ENCODE results near the gene SRMS.
"Not testable (repeated sequence)": the region's sequence is repeated elsewhere in the genome, so short reads cannot be mapped to it uniquely, and the experiment has no call there.

Gene SRMS

DNA sequence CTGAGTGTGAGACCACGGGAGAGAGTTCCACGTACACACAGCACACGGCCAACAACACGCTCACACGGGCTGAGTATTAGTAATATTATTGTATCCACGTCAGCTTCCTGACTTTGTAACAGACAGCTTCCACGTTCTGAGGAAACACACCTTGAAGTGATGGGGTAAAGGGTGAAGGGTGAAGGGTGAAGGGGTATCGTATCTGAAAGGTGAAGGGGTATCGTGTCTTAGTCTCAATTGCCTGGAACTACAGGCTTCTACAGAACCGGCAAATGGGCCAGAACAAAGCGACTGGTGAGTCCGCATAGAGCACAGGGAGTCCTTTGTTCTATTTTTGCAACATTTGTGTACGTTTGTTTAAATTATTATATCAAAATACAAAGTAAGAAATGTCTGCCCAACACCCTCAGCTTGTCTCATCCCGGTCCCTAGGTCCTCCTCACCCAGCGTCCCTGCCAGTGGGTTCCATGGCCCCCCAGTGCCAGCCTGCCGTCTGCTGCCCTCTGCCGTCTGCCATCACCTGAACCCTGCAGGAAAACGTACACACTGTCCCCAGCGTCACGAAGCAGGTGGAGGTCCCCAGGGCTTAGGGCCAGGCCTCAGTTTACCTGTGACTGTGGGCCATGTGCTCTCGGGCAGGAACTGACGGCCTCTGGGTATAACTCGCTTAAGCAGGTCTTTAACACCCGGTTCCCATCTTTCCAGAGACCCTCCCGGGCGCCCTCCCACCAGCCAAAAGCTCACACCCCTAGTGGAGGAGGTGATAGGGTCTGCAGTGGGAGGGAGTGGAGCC lies 30.9 kb upstream of the SRMS start:
- DNase-seq = no peak

DNA sequence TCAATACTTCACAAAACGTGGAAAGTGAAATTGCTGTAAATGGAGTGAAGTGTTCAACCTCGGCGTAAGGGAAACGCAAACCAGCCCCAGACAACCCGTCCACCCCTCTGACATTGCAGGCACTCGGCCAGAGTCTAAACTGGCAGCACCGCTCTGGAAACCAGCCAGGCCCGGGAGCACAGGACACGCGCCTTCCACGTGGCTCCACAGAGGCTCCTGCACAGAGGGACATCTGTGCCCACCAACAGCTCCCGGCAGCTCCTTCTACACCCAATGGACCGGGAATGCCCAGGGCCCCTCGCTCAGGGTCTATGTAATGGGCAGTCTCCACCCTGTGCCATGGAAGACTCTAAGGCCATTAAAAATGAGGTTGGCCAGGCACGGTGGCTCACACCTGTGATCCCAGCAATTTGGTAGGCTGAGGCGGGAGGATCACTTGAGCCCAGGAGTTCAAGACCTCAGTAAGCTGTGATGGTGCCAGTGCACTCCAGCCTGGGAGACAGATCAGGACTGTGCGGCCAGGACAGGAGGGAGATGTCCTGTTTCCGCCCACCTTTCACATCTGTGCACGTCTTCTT lies 29.9 kb upstream of the SRMS start:
- DNase-seq = no peak

DNA sequence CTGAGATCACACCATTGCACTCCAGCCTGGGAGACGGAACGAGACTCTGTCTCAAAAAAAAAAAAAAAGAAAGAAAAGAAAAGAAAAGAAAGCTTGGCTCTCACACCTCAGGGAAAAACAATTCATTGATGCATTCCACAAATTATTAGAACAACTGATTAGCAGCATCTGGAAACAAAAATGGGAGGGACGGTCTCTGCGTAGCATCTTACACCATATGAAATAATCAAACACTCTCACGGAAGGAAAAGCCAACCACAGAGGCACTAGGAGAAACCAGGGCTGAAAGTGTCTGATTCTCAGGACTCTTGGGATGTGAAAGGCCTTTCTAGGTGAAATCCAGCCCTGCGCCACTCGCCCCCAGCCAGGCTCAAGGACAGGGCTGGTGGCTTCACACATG lies 28.8 kb upstream of the SRMS start:
- DNase-seq = no peak

DNA sequence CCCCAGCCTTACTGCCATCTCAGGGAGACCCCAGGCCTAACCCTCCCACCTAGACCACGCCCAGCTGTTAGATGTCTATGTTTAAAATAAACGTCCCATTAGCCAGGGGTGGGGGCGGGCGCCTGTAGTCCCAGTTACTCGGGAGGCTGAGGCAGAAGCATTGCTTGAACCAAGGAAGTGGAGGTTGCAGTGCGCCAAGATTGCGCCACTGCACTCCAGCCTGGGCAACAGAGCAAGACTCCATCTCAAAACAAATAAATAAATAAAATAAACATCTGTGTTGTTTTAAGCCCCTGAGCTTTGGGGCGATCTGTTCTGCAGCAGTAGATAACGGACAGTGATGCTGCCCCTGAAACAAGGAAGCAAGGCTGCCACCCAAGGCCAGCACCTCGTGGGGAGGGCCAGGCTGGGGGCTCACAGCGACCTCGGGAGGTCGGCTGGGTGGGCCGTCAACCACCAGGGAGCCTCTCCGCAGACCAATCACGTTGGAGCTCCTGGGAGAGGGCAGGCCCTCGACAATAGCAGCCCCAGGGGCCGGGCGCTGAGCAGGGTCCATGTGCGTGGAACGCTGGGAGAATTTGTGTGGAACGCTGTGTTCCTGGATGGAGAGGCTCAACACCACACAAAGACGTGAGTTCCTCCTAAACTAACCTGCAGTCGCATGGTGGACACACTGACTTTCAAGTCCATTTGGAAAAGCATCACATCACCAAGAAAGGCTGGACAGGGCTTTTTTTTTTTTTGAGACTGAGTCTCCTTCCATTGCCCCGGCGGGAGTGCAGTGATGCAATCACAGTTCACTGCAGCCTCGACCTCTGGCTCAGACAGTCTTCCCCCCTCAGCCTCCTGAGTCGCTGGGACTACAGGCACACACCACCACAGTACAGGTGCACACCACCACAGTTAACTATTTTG lies 27.5 kb upstream of the SRMS start:
- no peak for DNase-seq

DNA sequence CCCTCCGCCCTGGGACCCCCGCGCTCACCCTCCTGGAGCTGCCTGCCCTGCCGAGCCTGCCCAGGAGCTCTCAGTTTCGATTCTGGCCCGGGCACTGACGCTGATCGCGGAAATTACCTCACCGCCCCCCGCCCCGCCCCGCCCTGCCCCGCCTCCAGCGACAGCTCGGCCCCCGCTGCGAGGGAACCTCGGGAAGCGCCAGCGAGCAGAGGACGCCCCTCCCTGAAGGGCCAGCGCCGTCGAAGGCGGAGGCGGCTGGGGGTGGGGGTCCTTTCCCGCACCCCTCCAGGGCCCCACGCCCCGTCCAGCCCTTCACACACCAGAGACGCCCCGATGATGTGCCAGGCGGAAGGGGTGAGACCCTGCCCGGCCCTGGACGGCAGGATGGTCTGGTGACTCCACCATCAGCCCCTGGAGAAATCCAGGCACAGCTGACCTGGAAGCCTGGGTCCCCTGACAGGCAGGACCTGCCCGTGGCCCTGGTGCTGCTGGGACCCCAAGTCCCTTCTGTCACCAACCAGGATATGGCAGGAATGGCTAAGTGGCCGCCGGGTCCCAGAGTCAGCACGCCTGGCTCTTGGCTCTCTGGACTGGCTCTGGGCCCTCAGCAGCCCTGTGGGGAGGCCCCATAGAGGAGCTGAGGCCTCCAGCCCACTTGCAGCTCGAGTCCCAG lies 26.7 kb upstream of the SRMS start, which contains the start of gene HELZ2:
Gene HELZ2, minus strand, starts transcription at position 84 of the 673 bp plus-strand sequence. CDS start 1,854 bp downstream, outside the sequence.
- DNase-seq = no peak

DNA sequence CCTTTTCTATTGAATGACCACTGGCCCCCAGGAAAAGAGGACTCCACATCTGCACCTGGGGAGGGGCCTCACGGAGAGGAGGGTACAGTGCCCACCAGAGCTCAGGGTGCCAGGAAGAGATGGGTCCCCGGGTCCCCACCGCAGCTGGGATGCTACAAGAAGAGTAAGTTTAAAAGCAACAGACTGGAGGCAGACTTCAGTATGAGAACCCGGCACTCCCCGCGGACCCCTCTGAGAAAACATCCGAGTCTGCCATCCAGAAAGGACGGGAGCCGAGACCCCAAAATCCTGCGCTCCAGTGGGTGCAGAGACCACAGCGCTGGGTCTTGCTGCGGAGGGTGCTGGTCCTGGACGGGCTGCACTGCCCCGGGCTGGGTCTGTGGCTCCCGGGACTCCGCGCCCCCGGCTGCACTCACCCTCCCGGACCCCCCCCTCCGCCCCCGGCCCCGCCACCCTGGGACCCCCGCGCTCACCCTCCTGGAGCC lies 26.1 kb upstream of the SRMS start:
- no peak for DNase-seq

DNA sequence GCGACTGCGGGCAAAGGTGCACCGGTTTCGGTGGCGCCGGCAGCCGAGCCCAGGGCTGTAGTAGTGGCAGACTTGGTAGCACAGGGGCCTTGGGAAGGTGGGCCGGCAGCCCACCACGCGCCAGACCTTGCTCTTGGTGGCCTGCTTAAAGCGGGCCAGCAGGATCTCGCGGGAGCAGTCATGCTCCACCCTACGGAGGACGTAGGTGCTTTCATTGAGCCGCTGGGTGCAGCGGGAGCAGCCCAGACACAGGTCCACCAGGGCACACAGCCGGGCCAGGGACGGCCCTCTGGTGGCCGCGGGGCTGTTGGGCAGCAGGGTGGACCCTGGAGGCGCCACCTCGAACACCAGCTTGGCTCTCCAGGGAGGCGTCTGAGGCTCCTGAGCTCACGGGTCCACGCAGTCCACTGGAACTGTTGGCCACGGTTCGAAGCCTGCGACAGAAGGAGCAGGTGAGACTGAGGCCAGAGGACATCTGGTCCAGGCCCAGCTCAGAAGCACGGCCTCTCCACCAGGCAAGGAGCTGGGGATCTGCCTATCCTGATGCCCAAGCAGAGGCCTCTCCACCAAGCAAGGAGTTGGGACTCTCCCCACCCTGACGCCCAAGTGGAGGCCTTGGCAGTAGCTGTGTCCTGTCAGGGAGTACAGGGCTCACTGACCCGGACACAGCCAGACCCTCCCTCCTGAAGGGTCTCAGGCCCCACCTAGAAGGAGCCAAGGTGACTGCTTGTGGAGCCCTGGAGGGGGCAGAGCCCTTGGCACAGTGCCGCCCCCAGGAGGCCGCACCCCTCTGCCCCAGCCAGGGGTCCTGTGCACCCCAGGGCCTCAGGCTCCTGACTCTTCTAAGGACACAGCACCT lies 25.5 kb upstream of the SRMS start:
- no peak for DNase-seq

DNA sequence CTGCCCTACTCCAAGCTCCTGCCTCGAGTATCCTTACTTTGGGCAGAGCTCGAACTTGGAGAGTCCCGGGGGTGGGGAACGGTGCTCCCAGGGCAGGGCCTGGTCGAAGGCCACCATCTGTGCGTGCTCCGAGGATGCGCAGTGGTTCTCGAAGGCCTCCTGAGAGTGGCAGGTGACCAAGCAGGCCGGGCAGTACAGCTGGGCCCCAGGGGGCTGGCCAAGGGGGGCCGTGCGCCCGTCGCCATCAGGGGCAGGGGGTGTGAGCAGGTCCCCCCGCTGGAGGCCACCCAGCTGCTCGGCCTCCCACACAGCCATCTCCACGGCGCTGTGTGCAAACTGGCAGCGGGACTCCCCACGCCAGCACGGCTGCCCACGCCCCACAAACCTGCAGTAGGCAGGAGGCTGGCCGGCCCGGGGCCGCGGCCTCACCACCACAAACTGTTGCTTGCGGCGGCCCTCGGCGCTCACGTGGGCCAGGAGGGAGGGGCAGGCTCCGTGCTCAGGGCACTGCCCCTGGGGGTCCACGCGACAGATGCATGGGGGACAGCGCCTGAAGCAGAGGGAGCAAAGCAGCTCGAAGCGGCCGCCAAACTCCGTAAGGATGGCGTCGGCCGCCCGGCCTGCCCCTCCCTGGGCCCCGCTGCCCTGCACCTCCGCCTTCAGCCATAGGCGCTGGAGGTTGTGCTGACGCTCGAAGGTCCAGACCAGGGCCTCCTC lies 24.7 kb upstream of the SRMS start:
- no peak for DNase-seq

DNA sequence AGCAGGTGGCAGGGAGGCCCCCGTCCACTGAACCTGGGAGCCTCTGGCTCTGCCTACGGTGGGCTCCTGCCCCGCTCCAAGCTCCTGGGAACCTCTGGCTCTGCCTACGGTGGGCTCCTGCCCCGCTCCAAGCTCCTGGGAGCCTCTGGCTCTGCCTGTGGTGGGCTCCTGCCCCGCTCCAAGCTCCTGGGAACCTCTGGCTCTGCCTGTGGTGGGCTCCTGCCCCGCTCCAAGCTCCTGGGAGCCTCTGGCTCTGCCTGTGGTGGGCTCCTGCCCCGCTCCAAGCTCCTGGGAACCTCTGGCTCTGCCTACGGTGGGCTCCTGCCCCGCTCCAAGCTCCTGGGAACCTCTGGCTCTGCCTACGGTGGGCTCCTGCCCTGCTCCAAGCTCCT lies 23.5 kb upstream of the SRMS start:
- DNase-seq = not testable (repeated sequence)

DNA sequence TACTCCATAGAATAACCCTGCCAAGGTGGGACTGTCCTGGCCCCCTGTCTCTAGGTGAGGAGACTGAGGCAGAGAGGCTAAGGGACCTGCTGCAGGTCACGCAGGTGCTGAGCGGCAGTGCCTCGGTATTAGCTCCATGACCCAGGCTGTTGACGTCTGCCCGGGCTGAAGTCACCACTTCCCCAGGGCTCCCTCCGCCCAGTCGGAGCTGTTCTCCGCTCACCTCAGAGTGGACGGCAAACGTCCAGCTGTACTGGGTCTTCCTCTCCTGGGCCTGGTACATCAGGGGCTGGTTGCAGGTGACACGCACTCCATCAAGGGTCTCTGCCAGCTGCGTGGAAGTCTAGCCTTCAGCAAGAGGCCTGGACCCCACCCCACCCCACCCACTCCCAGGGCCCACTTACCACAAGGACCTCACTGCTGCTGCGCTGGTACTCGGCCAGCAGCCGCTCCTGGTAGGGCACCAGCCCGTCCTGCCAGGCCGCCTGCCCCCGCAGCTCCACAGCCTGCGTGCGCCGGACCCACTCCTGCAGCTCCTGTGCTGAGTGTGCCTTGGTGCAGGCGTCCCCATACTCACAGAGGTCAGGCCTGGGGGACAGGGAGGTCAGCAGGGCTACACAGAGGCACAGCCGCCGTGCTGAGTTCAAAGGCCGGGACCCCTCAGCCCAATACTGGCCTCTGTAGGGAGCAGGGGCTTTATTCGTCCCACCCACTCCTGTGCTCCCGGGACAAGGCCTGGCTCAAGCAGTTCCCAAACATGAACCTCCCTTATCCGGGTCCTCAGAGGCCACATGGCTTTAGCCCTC lies 22.9 kb upstream of the SRMS start:
- DNase-seq = no peak

DNA sequence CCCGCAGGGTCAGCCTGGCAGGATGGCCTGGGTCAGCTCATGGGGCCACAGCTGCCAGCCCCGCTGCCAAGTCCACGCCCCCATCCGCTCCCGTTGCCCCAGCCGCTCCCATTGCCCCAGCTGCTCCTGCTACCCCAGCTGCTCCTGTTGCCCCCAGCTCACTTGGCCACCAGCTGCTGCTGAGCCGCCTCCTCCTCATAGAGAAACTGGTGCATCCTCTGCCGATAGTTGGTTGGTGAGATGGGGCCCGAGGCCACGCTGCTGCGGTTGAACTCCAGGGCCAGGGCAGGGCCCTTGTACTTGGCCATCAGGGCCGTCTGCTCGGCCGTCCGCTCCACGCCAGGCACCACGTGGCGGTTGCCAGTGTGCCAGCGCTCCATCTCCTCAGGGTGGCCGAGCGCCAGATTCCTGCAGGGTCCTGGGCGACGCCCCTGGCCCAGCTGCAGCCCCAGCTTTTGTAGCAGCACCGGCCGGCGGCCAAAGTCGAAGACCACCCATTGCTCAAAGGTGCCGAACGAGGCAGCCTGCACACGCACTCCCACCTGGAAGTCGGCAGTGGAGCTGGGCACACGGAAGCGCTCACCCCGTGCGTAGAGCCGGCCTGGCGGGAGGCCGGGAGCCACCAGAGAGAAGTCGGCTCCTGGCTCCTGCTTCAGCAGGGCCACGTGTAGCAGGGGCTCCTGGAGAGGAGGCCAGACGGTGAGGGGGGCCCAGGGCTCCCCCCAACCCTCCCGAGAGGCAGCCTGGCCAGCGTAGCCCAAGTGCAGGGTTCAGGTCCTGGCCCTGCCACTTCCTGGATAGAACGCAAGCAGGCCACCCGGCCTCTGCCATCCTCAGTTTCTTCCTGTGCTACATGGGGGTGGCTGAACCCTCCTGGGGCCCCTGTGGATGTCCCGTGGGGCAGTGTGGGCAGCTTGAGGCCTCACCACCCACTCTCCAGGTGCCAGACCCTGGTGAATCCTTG lies 21.7 kb upstream of the SRMS start:
- no peak for DNase-seq

DNA sequence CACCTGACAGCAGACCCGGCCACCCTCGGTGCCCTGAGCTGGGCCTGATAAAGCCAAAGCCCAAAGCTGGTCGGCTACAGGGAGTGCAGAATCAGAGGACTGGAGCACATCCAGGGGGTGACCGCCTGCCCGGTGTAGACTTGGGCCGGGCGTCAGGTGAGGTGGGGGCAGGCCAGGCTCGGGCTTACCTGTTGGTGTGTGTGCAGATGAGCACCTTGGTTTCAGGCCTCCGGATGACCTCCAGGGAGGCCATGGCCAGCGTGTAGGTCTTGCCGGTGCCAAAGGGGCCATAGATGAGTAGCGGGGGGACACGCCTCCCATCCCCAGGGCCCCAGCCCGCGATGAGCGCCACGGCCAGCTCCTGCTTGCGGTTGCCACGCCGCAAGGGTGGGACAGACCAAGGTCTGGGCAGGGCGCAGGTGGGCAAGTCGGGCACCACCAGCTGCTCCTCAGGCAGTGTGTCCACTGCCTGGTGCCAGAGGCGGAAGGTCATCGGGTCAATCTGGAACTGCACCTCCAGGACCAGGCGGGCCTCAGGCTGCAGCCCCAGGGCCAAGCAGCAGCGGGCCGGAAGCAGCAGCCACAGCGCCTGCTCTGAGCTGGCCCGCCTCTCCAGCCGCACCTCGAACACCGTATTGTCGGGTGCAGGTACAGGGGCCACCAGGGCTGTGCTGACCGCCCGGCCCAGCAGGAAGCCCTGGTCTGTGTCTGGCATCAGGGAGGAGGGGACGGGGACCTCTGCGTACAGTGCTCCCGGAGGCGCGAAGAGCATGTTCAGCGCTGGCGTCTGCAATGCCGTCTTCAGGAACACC lies 20.8 kb upstream of the SRMS start:
- no peak for DNase-seq

DNA sequence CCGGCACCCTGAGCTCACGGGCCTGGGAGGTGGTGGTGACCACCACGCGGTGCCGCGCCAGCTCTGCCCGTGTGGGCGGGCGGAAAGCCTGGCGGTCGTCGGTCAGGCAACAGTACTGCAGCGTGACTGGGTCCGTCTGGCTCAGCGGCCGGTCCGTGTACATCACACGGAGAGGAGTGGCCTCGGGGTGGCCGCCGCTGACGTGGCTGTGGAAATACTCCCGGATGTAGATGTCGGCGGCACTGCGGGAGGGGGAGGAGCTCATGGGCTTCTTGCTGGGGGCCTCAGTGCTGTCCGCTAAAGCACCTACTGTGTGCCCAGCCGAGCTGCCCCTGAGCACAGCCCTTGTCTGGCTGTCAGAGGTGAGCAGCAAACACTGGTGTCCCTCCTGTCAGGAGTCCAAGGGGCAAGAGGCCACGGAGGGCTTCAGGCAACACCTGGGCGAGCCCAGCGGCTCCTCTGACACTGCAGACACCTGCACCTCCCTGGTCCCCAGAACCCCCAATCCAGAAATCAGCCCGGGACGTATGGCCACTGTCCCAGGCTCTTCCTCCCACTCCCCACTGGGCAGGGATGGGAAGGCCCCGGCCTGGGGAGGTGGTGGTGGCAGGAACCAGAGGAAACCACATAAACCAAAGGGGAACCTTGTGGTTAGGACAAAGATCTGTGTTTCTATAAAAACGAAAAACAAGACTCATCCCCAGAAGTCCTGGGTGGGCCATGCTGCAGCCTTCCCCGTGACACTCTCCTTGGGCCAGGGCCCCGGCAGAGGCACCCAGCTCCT lies 20.0 kb upstream of the SRMS start:
- DNase-seq = no peak

DNA sequence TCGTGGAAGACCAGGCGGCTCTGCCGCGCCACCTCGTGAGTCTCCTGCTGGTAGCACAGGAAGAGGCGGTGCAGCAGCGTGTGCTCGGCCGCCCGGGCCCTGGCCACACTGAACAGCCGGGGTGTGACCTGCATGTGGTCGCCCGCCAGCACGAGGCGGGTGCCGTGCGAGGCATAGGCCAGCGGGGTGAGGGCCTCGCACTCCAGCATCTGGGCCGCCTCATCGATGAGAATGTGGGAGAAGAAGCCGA lies 19.5 kb upstream of the SRMS start:
- DNase-seq = no peak

DNA sequence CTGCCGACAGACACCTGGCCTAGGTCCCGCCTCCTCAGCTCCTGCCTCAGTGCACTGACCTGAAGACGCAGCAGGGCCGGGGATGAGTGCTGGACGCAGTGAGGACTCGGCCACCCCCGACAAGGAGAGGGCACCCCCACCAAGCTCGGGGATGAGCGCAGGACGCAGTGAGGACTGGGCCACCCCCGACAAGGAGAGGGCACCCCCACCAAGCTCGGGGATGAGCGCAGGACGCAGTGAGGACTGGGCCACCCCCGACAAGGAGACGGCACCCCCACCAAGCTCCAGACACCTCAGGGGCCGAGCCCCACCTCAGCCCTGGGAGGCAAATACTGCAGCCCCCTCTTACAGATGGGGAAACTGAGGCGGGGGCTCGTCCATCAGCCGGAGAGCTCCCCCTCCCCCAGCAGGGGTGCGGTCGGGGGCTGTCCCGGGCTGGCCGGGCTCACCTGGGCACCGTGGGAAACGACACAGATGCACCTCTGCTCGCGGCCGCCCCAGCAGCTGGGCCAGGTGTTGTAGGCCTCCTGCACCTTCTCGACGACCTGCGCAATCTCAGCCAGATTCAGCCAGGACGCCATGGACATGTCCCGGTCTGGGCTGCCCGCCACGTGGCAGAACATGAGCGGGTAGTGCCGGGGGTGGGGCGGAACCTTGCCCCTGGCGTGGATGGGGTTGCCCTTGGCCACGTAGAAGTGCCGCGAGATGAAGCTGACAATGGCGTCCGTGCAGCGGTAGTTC lies 19.0 kb upstream of the SRMS start:
- DNase-seq = no peak

DNA sequence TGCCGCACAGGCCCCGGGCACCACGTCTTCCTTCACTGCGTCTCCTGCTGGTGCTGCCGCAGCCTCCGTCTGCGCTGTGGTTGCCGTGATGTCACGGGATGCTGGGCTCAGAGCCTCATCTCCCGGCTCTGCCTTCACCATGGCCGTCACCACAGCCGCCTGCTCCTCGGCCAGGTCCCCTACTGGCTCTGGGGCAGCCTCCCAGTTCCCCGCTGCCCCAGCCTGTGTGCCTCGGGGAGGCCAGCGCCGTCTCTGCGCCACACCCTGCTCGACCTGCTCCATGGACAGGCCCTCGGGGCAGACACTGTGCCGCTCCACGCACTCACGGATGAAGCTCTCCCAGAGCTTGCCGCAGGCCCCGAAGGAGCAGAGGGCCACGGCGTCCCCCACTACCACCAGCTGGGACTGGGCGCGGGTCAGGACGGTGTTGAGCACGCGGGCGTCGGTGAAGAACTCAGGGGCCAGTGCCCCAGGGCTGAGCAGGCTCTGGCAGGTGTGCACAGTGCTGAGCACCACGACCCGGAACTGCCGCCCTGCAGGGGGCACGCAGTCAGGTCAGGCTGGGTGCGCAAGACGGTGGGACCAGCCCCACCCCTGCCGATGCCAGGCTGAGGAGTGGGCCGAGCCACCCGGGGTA lies 18.3 kb upstream of the SRMS start:
- no peak for DNase-seq
